Omental fat pad (tissue), 4 donors: Measurements from ENCODE around the gene BACH2. TPM values are rescaled to one million over a fixed set of nuclear protein-coding genes. Genes with fewer than 3 reads are reported as not detected.
A peak's percentile ranks its signal among the peaks of the same experiment; 100 is the strongest.

Experiments
- ATAC-seq: fragments of 150-250 bp; one replicate; pipeline ENCODE4 v1.9.1; 2016; ENCODE audit warnings: mild to moderate bottlenecking, moderate library complexity; ENCODE audit not compliant: low FRiP score
- DNase-seq: peaks from one replicate; pipeline ENCODE4 v3.0.0-alpha.2; 2019; ENCODE audit warnings: low spot score
- total RNA-seq, 4 donors: library from RNA; depleted of rRNA; stranded (reverse); fragments of >200 nt; gene quantifications; one replicate each; pipeline ENCODE4 v1.1.0, GENCODE V29; 2016
- TF ChIP-seq, protein P1 (sequence below), 3 donors: fragments of 450-650 bp; IDR thresholded peaks; one replicate each; pipeline ENCODE4 v1.5.1; 2016 to 2017; ENCODE audit warnings: antibody characterized with exemption in 3 of 3, mild to moderate bottlenecking in 3 of 3, moderate library complexity in 2 of 3

Gene BACH2
- total RNA-seq, 4 donors from 2014 or later, result 4.0 to 9.4 (median 7.0) TPM

DNA sequence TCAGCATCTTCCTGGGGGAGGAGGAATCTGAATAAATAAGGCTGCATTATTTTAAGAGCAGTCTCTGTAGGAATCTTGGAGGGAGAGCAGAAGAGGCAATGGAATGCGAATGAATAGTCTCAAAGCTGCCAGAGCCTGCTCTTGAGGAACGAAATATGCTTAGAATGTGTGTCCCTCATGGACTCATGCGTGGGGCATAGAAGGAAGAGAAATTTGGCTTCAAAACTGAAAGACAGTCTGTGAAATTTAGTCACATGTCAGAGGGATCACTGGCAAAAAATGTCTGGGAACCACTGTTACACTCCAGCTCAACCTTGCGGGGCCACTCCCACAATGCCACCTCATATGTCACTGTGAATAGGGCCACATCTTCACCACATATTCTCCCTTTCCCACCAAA lies 306.9 kb downstream of the BACH2 start:
- no peak for DNase-seq
- TF ChIP-seq, protein P1, sequence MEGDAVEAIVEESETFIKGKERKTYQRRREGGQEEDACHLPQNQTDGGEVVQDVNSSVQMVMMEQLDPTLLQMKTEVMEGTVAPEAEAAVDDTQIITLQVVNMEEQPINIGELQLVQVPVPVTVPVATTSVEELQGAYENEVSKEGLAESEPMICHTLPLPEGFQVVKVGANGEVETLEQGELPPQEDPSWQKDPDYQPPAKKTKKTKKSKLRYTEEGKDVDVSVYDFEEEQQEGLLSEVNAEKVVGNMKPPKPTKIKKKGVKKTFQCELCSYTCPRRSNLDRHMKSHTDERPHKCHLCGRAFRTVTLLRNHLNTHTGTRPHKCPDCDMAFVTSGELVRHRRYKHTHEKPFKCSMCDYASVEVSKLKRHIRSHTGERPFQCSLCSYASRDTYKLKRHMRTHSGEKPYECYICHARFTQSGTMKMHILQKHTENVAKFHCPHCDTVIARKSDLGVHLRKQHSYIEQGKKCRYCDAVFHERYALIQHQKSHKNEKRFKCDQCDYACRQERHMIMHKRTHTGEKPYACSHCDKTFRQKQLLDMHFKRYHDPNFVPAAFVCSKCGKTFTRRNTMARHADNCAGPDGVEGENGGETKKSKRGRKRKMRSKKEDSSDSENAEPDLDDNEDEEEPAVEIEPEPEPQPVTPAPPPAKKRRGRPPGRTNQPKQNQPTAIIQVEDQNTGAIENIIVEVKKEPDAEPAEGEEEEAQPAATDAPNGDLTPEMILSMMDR (IDR thresholded peaks at IDR 0.05), result no peak
- peak; percentile 32 for ATAC-seq

DNA sequence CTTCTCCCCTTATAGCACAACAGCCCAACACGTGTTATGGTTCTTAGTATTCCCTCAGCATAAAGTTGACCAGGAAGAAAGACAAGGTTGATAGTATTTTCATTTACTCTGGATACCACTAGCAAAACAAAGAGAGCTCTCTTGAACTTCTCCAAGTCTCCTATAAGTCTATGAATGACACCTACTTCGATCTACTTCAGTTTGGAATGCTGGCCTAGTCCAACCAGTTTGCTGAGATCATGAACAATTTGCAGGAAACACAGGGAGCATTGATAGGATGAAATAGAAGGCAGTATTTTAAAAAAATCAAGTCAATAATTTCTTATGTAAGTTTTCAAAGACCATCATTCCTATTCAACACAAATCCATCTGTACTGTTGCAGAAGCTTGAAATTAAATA lies 308.8 kb downstream of the BACH2 start:
- TF ChIP-seq, protein P1 (IDR thresholded peaks at IDR 0.05), result no peak
- ATAC-seq (no peak), DNase-seq (no peak)

DNA sequence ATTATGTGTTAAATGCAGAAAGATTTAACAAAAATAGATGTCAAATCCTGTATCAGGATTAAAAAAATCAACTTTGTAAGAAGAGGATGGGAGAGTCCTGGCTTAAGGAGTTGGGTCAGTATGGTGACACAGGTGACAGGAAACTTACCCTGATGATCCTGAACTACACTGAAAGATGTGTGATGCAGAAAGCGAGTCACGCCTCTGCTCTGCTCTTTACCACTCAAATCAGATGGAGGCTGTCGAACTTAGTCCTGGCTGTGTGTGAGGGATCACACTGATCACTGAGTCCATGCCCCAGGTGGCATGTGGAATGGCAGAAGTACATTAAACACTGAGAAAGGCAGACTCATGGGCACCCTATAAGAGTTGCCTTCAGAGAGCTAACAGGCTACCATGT lies 309.5 kb downstream of the BACH2 start:
- DNase-seq (no peak), ATAC-seq (no peak)
- TF ChIP-seq, protein P1 (IDR thresholded peaks at IDR 0.05), result no peak

DNA sequence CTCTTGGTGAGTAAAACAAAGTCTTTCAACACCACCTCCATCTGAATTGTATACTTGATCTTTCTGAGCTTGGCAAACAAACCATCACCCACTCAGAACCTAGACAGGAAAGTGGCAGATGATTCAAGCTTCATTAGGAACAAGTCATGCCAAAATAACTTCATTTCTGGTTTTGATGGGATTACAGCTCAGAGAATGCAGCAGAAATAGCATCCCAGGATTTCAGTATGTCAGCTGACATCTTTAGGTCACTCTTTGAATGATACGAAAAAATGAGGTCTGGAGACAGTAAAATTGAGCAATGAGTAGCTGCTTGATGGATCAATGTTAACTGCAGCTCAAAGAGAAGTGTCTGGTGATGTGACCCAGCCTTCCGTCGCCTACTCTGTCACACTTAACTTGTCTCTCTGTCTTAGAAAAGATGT lies 310.0 kb downstream of the BACH2 start:
- ATAC-seq, result no peak

DNA sequence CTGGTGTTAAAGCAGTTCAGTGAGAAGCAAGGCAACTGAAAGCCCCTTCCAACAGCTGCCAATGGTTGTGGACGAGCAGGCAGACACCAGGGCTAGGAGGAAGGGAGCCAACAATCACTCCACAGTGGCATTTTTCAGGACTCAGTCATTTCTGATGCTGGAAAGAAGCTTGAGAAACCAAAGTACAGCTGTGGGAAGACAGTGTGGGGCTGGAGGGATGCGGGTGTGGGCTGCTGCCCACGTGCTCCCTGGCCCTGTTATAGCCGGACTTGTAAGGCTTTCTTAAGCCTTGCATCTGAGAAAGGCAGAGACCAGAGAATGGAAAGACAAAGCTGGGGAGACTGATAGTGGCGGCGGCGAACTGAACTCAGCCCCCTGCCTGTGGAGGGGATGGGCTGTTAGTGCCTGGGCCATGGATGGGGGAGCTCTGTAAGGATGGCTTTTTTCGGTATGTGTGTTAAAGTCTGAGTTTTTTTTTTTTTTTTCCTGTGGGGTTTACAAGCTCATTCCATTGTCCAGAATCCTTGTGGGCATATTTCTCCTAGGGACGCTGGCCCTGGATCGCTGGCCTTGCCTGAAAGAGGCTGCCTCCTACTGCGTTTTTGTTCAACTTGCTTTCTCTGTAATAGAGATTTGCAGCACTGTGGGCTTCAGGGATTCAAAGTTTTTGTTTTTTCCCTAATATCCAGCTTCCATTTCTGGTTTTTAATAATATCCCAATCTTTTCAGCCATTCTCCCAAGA lies 310.7 kb downstream of the BACH2 start:
- ATAC-seq, result no peak
- no peak for DNase-seq
- TF ChIP-seq, protein P1 (IDR thresholded peaks at IDR 0.05), result no peak

More for the DNA sequence above, 310.0 kb downstream of the BACH2 start:
- TF ChIP-seq, protein P1 (IDR thresholded peaks at IDR 0.05), result no peak
- DNase-seq, result no peak

DNA sequence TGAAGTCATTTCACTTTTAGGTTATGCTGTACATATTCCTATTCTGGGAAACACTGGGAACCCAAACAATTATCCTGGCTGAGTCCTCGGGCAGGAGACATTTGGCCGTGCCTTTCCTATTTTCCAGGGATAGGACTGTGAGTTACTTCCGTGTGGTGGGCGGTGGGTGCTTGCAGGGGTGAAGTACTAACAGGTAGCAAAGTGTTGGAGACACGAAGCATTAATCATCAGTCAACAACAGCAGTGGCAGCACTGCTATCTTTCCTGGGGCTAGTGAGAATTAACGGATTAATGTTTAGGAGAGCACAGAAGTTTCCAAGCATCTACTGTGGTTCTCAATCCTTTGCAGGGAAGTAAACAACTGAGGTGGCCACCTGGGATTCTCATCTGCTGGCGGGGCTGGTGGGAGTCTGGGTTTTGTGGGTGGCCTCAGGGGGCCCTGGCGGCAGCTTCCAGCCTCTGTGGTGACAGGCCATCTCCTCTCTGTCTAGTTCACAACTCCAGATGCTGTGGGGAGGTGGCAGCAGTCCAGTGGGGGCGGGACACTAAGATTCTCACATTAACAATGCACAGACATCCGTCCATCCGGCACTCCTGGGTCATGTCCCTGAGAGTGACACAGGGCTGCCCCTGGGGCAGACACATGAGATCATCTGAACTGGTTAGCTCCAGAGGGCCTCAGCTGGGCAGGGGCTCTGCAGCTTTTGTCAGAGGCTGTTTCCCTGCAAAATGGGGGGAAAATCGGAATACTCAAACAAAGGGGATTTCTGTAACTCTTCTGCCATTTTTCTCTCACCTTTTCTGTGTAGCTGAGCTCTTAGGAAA lies 311.5 kb downstream of the BACH2 start:
- no peak for DNase-seq
- TF ChIP-seq, protein P1 (IDR thresholded peaks at IDR 0.05), result no peak
- ATAC-seq, result peak; percentile 49
